Hepatocyte (in vitro differentiated cells): Measurements from ENCODE around the gene PTPN1. TPM values are rescaled to one million over a fixed set of nuclear protein-coding genes. Genes with fewer than 3 reads are reported as not detected.

ENCODE experiments used
- DNase-seq: peaks from one replicate; pipeline ENCODE4 v3.0.0-alpha.2; 2016; ENCODE audit warnings: low spot score
- H2AFZ ChIP-seq: fragments of 200-600 bp; sonication (generic); 2 replicates; pipeline ENCODE4 v1.6.0; 2016; ENCODE audit warnings: antibody characterized with exemption, mild to moderate bottlenecking
- H3K27ac ChIP-seq: fragments of 200-600 bp; sonication (generic); 2 replicates; pipeline ENCODE4 v1.5.1; 2016; ENCODE audit warnings: mild to moderate bottlenecking
- H3K27me3 ChIP-seq: fragments of 200-600 bp; sonication (generic); 2 replicates; pipeline ENCODE4 v1.6.1; 2016
- H3K36me3 ChIP-seq: fragments of 200-600 bp; sonication (generic); replicated peaks from 2 replicates; pipeline ENCODE4 v1.5.1; 2016; ENCODE audit warnings: low read depth; ENCODE audit not compliant: insufficient read depth
- H3K4me1 ChIP-seq: fragments of 200-600 bp; sonication (generic); 2 replicates; pipeline ENCODE4 v1.5.1; 2016; ENCODE audit warnings: mild to moderate bottlenecking, moderate library complexity; ENCODE audit not compliant: insufficient read depth
- H3K4me2 ChIP-seq: fragments of 200-600 bp; sonication (generic); 2 replicates; pipeline ENCODE4 v1.6.0; 2016
- H3K4me3 ChIP-seq: fragments of 200-600 bp; sonication (generic); 2 replicates; pipeline ENCODE4 v1.5.1; 2016; ENCODE audit warnings: mild to moderate bottlenecking
- H3K79me2 ChIP-seq: fragments of 200-600 bp; sonication (generic); 2 replicates; pipeline ENCODE4 v1.6.0; 2017; ENCODE audit warnings: mild to moderate bottlenecking
- H3K9me2 ChIP-seq: fragments of 200-600 bp; sonication (generic); replicated peaks from 2 replicates; pipeline ENCODE4 v1.6.0; 2017; ENCODE audit warnings: mild to moderate bottlenecking; ENCODE audit not compliant: insufficient read depth
- H3K9me3 ChIP-seq: fragments of 200-600 bp; sonication (generic); 2 replicates; pipeline ENCODE4 v1.5.1; 2016; ENCODE audit warnings: low read depth, mild to moderate bottlenecking
- H4K20me1 ChIP-seq: fragments of 200-600 bp; sonication (generic); 2 replicates; pipeline ENCODE4 v1.6.0; 2016; ENCODE audit warnings: mild to moderate bottlenecking; ENCODE audit not compliant: insufficient read depth, poor library complexity, severe bottlenecking
- EZH2 ChIP-seq: fragments of 200-600 bp; sonication (generic); IDR thresholded peaks from 2 replicates; pipeline ENCODE4 v1.6.1; 2016; ENCODE audit warnings: antibody characterized with exemption, mild to moderate bottlenecking, borderline replicate concordance
- EZH2phosphoT487 ChIP-seq: fragments of 200-600 bp; sonication (generic); IDR thresholded peaks from one replicate; pipeline ENCODE4 v1.6.1; 2018; ENCODE audit warnings: antibody characterized with exemption, mild to moderate bottlenecking, low read depth, moderate library complexity; ENCODE audit not compliant: unreplicated experiment, severe bottlenecking
- WGBS: methylation state at CpG from one replicate; pipeline ENCODE4 v1.1.6; 2016; ENCODE audit warnings: low lambda C conversion rate; ENCODE audit errors: missing lambda C conversion rate; 5-methylcytosine and 5-hydroxymethylcytosine counted together
- polyA plus RNA-seq: library from polyadenylated mRNA; unstranded; fragments of >200 nt; fragmentation: Nextera tagmentation; extraction: Ambion mirVana; gene quantifications from 2 replicates; pipeline ENCODE4 v1.2.1, GENCODE V29; 2016
- total RNA-seq: library from RNA; depleted of rRNA; stranded (reverse); fragments of >200 nt; gene quantifications from 2 replicates; pipeline ENCODE4 v1.2.3, GENCODE V29; 2014
- TF ChIP-seq, protein P1 (sequence below): fragments of 200-600 bp; sonication (generic); IDR thresholded peaks from 2 replicates; pipeline ENCODE4 v1.5.1; 2016; ENCODE audit warnings: antibody characterized with exemption, mild to moderate bottlenecking; ENCODE audit not compliant: poor library complexity

The PTPN1 gene
- total and polyA plus RNA-seq, 2 experiments from 2014 or later, result 22.0 to 32.1 TPM

DNA sequence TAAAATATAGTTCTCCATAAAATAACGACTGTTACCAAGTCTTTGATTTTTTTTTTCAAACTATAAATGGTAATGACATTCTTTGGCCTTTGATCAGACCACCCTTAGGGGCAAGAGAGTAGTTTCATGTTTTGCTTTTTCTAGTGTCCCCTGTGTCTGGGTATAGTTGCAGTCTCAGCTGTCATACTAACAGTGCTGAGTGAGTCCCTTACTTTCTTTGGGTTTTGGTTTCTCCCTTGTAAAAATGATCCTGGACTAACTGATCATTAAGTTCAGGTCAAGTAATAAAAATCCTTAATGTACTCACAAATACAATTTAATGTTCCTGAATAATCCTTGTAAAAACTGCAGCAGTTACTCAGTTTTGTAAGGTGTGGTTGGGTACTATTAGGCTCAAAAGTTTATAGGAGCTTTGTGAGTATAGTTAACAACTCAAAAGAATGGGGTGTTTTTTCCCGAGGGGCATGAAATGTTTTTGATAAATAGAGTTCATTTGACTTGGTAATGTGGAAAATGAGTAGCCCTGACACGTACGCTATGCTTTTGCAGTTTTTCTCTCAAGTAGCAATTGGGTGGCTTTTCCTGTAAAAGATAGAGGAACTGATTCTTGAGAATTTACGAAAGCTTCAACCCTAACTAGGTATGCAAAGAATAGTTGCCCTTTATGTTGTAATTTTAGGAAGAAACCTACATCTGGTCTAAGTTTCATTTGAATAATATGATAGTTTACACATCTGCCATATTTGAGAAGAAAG lies 6.2 kb downstream of the PTPN1 start:
- peaks cover 66% of the 10 kb centered on the region for H3K4me1 ChIP-seq
- H2AFZ ChIP-seq, result no peak overlapping the region
- peaks cover 100% of the 10 kb centered on the region for H3K79me2 ChIP-seq
- H3K27me3 ChIP-seq, result no peaks in the 10 kb centered on the region
- TF ChIP-seq EZH2 (no peak), EZH2phosphoT487 (no peak)
- TF ChIP-seq, protein P1, sequence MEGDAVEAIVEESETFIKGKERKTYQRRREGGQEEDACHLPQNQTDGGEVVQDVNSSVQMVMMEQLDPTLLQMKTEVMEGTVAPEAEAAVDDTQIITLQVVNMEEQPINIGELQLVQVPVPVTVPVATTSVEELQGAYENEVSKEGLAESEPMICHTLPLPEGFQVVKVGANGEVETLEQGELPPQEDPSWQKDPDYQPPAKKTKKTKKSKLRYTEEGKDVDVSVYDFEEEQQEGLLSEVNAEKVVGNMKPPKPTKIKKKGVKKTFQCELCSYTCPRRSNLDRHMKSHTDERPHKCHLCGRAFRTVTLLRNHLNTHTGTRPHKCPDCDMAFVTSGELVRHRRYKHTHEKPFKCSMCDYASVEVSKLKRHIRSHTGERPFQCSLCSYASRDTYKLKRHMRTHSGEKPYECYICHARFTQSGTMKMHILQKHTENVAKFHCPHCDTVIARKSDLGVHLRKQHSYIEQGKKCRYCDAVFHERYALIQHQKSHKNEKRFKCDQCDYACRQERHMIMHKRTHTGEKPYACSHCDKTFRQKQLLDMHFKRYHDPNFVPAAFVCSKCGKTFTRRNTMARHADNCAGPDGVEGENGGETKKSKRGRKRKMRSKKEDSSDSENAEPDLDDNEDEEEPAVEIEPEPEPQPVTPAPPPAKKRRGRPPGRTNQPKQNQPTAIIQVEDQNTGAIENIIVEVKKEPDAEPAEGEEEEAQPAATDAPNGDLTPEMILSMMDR, result no peak
- peak overlapping the region; percentile 61 for H3K27ac ChIP-seq
- H3K4me2 ChIP-seq, result peak overlapping the region; percentile 71
- no peak for DNase-seq
- H4K20me1 ChIP-seq, result peaks cover 86% of the 10 kb centered on the region
- H3K36me3 ChIP-seq, result no peaks in the 10 kb centered on the region
- no peak overlapping the region for H3K4me3 ChIP-seq
- no peaks in the 10 kb centered on the region for H3K9me2 ChIP-seq
- no peaks in the 10 kb centered on the region for H3K9me3 ChIP-seq
- 59% methylated on average over 5 of the region's 5 CpGs for WGBS

DNA sequence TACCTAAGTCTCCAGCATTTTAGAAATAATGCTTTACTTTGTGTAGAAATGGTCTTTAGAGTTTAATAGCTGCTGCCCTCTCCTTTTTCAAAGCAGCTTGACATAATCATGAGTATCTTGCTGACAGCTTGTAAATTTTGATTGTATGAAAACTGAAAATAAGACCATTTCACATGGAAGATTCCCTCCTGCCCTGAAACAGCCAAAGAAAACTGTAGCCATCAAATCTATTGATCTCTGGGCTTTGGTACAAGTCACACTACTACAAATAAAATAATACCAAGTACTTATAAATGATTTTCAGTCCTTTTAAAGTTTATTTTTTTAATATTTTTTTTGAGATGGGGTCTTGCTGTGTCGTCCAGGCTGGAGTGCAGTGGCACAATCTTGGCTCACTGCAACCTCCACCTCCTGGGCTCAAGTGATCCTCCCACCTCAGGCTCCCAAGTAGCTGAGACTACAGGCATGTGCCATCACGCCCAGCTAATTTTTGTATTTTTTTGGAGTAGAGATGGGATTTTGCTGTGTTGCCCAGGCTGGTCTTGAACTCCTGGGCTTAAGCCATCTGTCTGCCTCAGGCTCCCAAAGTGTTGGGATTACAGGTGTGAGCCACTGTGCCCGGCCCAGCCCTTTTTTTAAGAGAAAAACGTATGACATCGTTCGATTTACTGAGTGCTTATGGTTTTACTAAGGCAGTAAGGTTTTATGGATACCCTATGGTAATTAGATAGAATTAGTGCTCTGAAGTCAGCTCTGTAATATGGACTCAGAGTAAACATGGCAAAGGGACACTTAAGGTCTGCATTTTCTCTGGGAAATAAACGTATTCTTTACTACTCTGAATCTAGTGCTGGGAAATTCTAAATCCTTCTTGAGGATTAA lies 7.0 kb downstream of the PTPN1 start:
- H4K20me1 ChIP-seq, result peaks cover 85% of the 10 kb centered on the region
- H3K4me1 ChIP-seq, result peaks cover 61% of the 10 kb centered on the region
- DNase-seq, result no peak
- H3K4me3 ChIP-seq, result no peak overlapping the region
- peak overlapping the region; percentile 61 for H3K27ac ChIP-seq
- H2AFZ ChIP-seq, result no peak overlapping the region
- no peaks in the 10 kb centered on the region for H3K27me3 ChIP-seq
- H3K9me3 ChIP-seq, result no peaks in the 10 kb centered on the region
- H3K36me3 ChIP-seq, result no peaks in the 10 kb centered on the region
- H3K9me2 ChIP-seq, result no peaks in the 10 kb centered on the region
- WGBS, result 56% methylated on average over 7 of the region's 7 CpGs
- peak overlapping the region; percentile 71 for H3K4me2 ChIP-seq
- TF ChIP-seq EZH2 (no peak), EZH2phosphoT487 (no peak)
- TF ChIP-seq, protein P1, result no peak
- H3K79me2 ChIP-seq, result peaks cover 100% of the 10 kb centered on the region

DNA sequence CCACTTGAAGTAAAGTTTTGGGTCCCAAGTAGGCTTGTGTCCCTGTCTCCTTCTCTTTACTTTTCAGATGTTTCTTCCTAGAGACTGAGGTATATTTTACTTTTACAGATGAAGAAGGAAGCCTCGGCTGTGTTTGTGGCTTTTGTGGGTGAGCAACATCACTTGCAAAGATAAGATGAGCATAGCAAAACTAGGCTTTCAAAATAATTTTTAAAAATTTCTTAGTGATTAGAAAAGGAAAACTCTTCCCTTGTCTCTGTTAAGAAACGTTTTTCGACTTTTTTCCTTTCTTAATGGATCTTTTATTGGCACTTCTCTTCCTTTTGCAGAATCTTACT lies 7.6 kb downstream of the PTPN1 start:
- Histone ChIP-seq H3K27ac (peak overlapping the region; percentile 61), H3K4me2 (peak overlapping the region; percentile 71), H3K4me3 (no peak overlapping the region)

More for the DNA sequence above, 7.6 kb downstream of the PTPN1 start:
- Histone ChIP-seq H3K79me2 (peaks cover 100% of the 10 kb centered on the region), H3K36me3 (no peaks in the 10 kb centered on the region), H3K4me1 (peaks cover 55% of the 10 kb centered on the region), H2AFZ (no peak overlapping the region), H4K20me1 (peaks cover 85% of the 10 kb centered on the region), H3K27me3 (no peaks in the 10 kb centered on the region), H3K9me2 (no peaks in the 10 kb centered on the region), H3K9me3 (no peaks in the 10 kb centered on the region)
- WGBS, result 40% methylated on average over 3 of the region's 3 CpGs
- DNase-seq, result no peak
- no peak for TF ChIP-seq EZH2phosphoT487
- no peak for TF ChIP-seq EZH2
- TF ChIP-seq, protein P1, result no peak
